Calu3 (cell line): ENCODE results near the gene MARK2. TPM values are rescaled to one million over a fixed set of nuclear protein-coding genes. Genes with fewer than 3 reads are reported as not detected.

ENCODE experiments used
- BruUV-seq: library from RNA; stranded (reverse); fragments of 400-500 nt; replicated peaks from 2 replicates; lab custom pipeline; 2021; lab: Mats Ljungman, UMichigan
- CTCF ChIA-PET: fragments of 300-600 bp; sonication (Branson Sonifier 250); formaldehyde crosslinking; loops from one replicate; lab custom pipeline; 2022; ENCODE audit warnings: antibody characterized with exemption; lab: Charles Lee
- DNase-seq: peaks from one replicate; pipeline ENCODE4 v3.0.0; 2022
- H3K27ac Mint-ChIP-seq: one replicate; pipeline ENCODE4 v1.8.0; 2022; ENCODE audit warnings: mixed read lengths; ENCODE audit not compliant: unreplicated experiment
- H3K27me3 Mint-ChIP-seq: one replicate; pipeline ENCODE4 v1.8.0; 2022; ENCODE audit warnings: mixed read lengths; ENCODE audit not compliant: unreplicated experiment
- H3K36me3 Mint-ChIP-seq: one replicate; pipeline ENCODE4 v1.8.0; 2022; ENCODE audit warnings: mild to moderate bottlenecking, moderate library complexity, mixed read lengths; ENCODE audit not compliant: insufficient read depth, unreplicated experiment
- H3K4me1 Mint-ChIP-seq: one replicate; pipeline ENCODE4 v1.8.0; 2022; ENCODE audit warnings: mild to moderate bottlenecking, low read depth, mixed read lengths; ENCODE audit not compliant: unreplicated experiment
- H3K4me3 Mint-ChIP-seq: one replicate; pipeline ENCODE4 v1.8.0; 2022; ENCODE audit warnings: mild to moderate bottlenecking, low read depth, moderate library complexity, mixed read lengths; ENCODE audit not compliant: unreplicated experiment
- H3K9me3 Mint-ChIP-seq: one replicate; pipeline ENCODE4 v1.8.0; 2022; ENCODE audit warnings: low read depth, mixed read lengths; ENCODE audit not compliant: unreplicated experiment
- intact Hi-C: fragments of 100-400 bp; cut with micrococcal nuclease; formaldehyde crosslinking; loops from one replicate; pipeline ENCODE4 v1.10.0; 2022; ENCODE audit not compliant: unreplicated experiment
- total RNA-seq: library from RNA; stranded (reverse); gene quantifications from 2 replicates; pipeline ENCODE4 v1.2.3, GENCODE V29; 2022
- TF ChIP-seq, protein P1 (sequence below): fragments of 200-600 bp; IDR thresholded peaks from one replicate; pipeline ENCODE4 v1.8.0; 2022; ENCODE audit warnings: antibody characterized with exemption; ENCODE audit not compliant: unreplicated experiment

The MARK2 gene
- total RNA-seq, 1 experiment from 2014 or later, result 63.1 TPM

DNA sequence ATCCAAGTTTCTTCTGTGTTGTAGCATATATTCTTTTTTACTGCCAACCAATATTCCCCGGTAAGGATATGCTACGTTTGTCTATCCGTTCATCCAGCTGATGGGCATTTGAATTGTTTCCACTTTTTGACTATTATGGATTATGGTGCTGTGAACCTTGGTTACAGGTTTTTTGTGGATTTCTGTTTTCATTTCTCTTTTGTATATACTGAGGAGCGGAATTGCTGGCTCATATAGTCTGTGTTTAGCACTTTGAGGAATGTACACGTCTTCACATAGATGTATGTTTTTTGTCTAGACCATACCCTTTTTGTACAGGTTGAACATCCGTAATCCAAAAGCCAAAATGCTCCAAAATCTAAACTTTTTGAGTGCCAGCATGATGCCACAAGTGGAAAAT, 54.4 kb downstream of the MARK2 start:
- H3K27me3 Mint-ChIP-seq, result no peaks in the 10 kb centered on the region

DNA sequence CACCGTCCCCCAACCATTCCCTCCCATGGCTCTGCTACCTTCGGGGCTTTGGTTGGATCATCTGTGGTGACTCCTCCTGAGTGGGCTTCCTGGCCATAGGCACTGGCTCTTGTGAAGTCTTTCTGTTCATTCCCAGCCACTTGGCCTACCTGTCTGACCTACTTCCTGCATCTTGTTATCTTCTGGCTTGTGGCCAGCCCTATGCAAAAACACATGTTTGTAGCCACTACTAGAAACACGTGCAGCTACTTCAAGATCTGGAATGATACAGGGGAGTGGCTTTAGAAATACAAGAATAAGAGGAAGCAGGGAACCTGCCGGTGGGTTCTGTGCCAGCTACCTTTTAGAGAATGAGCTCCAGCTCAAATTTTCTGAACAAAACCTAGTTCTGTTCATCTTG, 57.2 kb downstream of the MARK2 start:
- DNase-seq, result peak; percentile 48
- intact Hi-C loops, result no loop called here
- BruUV-seq, result no TSS peak
- Mint-ChIP-seq H3K36me3 (peaks cover 66% of the 10 kb centered on the region), H3K9me3 (no peaks in the 10 kb centered on the region), H3K27ac (peak overlapping the region; percentile 75), H3K27me3 (no peaks in the 10 kb centered on the region), H3K4me1 (peaks cover 12% of the 10 kb centered on the region), H3K4me3 (no peak overlapping the region)
- CTCF ChIA-PET, result no interaction called here
- TF ChIP-seq, protein P1, sequence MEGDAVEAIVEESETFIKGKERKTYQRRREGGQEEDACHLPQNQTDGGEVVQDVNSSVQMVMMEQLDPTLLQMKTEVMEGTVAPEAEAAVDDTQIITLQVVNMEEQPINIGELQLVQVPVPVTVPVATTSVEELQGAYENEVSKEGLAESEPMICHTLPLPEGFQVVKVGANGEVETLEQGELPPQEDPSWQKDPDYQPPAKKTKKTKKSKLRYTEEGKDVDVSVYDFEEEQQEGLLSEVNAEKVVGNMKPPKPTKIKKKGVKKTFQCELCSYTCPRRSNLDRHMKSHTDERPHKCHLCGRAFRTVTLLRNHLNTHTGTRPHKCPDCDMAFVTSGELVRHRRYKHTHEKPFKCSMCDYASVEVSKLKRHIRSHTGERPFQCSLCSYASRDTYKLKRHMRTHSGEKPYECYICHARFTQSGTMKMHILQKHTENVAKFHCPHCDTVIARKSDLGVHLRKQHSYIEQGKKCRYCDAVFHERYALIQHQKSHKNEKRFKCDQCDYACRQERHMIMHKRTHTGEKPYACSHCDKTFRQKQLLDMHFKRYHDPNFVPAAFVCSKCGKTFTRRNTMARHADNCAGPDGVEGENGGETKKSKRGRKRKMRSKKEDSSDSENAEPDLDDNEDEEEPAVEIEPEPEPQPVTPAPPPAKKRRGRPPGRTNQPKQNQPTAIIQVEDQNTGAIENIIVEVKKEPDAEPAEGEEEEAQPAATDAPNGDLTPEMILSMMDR, result no peak

More for the DNA sequence above, 54.4 kb downstream of the MARK2 start:
- DNase-seq, result no peak
- Mint-ChIP-seq H3K36me3 (peaks cover 49% of the 10 kb centered on the region), H3K9me3 (no peaks in the 10 kb centered on the region), H3K27ac (no peak overlapping the region), H3K4me1 (peaks cover 33% of the 10 kb centered on the region), H3K4me3 (no peak overlapping the region)
- intact Hi-C loops, result no loop called here
- CTCF ChIA-PET, result interaction anchor here (0.7 kb wide), 1 partner anchor 24 kb away, joined by 4 read pairs; no protein-coding TSS in a partner anchor
- TF ChIP-seq, protein P1, result no peak
- BruUV-seq, result no TSS peak

DNA sequence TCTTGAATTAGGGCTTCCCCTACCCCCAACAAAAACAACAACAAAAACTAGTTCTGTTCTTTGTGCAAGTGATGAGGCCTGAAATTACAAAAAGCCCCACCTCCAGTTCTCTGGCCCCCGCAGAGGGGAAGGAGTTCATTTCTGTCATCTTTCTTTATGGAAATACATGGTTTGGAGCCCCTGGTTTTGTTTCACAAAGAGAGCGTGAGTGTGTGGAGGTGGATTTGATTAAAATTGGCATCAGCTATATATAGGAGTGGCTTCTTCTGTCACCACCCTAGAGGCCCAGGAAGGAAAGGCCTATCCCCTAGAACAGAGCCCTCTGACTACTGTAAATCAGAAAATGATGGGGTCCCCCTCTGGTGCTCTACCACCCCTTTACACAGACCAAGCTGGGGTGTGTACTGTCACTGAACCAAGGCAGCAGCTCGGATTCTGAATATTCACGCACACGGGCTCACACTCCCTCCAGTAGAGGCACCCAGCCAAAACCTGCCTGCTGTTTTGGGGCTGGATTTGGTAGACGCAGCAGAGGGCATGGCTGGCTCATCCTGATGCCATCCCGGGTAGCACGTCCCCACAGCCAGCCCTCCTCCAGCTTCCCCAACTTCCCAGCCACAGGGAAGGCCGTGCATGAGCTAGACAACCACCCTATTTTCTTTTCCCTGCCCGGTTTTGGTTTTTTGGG, 58.7 kb downstream of the MARK2 start:
- no peak for DNase-seq
- Mint-ChIP-seq H3K4me1 (peaks cover 12% of the 10 kb centered on the region), H3K4me3 (no peak overlapping the region), H3K36me3 (peaks cover 73% of the 10 kb centered on the region), H3K9me3 (no peaks in the 10 kb centered on the region), H3K27ac (no peak overlapping the region), H3K27me3 (no peaks in the 10 kb centered on the region)
- no TSS peak for BruUV-seq
- TF ChIP-seq, protein P1, result no peak
- intact Hi-C loops, result no loop called here
- CTCF ChIA-PET, result no interaction called here

DNA sequence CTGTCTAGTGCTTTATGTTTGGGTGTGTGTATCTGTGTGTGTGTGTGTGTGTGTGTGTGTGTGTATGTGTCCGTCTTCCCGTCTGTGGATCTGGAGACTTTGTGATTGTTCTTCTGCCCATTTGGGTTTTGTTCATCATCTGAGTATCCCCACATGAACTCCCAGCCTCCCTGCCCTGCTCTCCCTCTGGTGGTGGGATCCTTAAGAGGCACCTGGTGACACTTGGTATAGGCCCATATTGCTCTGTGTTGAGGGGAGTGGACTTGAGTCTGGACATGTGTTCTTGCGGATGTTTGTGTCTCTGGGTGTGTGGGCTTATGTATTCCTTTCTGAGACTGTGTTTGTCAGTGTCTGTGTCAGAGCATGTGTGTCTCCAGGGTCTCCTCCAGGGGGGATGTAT, 62.8 kb downstream of the MARK2 start:
- Mint-ChIP-seq H3K4me3 (no peak overlapping the region), H3K36me3 (peaks cover 81% of the 10 kb centered on the region), H3K27ac (no peak overlapping the region), H3K4me1 (no peaks in the 10 kb centered on the region), H3K9me3 (no peaks in the 10 kb centered on the region), H3K27me3 (no peaks in the 10 kb centered on the region)
- no TSS peak for BruUV-seq
- DNase-seq, result no peak
- intact Hi-C loops, result no loop called here
- TF ChIP-seq, protein P1, result peak; percentile 20
- CTCF ChIA-PET, result interaction anchor here (0.7 kb wide), 1 partner anchor 422 kb away, joined by 4 read pairs; no protein-coding TSS in a partner anchor
